ENCODE results near the gene C13orf46. TPM values are rescaled to one million over a fixed set of nuclear protein-coding genes. Genes with fewer than 3 reads are reported as not detected.

The C13orf46 gene
- total RNA-seq, 1 donor from 2014 or later: 4.8 TPM

GRCh38 chr13:113941571-113942191 is 32.2 kb downstream of the C13orf46 start:
- no peaks in the 10 kb centered on the region for H3K27me3 ChIP-seq
- no peaks in the 10 kb centered on the region for H3K36me3 ChIP-seq
- no peaks in the 10 kb centered on the region for H3K9me3 ChIP-seq
- no peak overlapping the region for H3K27ac ChIP-seq
- DNase-seq (ENCODE audit: low spot score in 2 of 2): no peak
- no peak for TF ChIP-seq CTCF (IDR thresholded peaks at IDR 0.05)
- intact Hi-C loops (cut with DNase I): no loop called here
- H3K4me1 ChIP-seq: peaks cover 0 to under 1% of the 10 kb centered on the region in 2 donors
- H3K4me3 ChIP-seq: no peak overlapping the region

GRCh38 chr13:113939944-113940297 is 34.0 kb downstream of the C13orf46 start:
- TF ChIP-seq CTCF (IDR thresholded peaks at IDR 0.05): no peak
- no peak overlapping the region for H3K27ac ChIP-seq
- no peaks in the 10 kb centered on the region for H3K9me3 ChIP-seq
- H3K36me3 ChIP-seq: no peaks in the 10 kb centered on the region
- no peak for DNase-seq (ENCODE audit: low spot score in 2 of 2)
- no peak overlapping the region for H3K4me3 ChIP-seq
- H3K4me1 ChIP-seq: peaks cover 6 to 7% of the 10 kb centered on the region in 2 donors
- intact Hi-C loops (cut with DNase I): loop anchor here (5.0 kb wide), 1 partner anchor 78 kb away; the partner anchor contains the start of gene GAS6
- H3K27me3 ChIP-seq: no peaks in the 10 kb centered on the region

GRCh38 chr13:113939129-113939943 is 34.5 kb downstream of the C13orf46 start:
- TF ChIP-seq CTCF (IDR thresholded peaks at IDR 0.05): no peak
- intact Hi-C loops (cut with DNase I): loop anchor here (5.0 kb wide), 1 partner anchor 77 kb away; the partner anchor contains the start of gene GAS6
- Histone ChIP-seq H3K36me3 (no peaks in the 10 kb centered on the region), H3K27me3 (no peaks in the 10 kb centered on the region), H3K4me3 (no peak overlapping the region), H3K9me3 (no peaks in the 10 kb centered on the region), H3K4me1 (peaks cover 8 to 9% of the 10 kb centered on the region in 2 donors), H3K27ac (no peak overlapping the region)
- DNase-seq (ENCODE audit: low spot score in 2 of 2): no peak

- DNase-seq (ENCODE audit: low spot score in 2 of 2): no peak
- no peaks in the 10 kb centered on the region for H3K9me3 ChIP-seq
- no peaks in the 10 kb centered on the region for H3K36me3 ChIP-seq
- H3K4me1 ChIP-seq: peaks cover 8 to 9% of the 10 kb centered on the region in 2 donors
- H3K4me3 ChIP-seq: no peak overlapping the region
- no peaks in the 10 kb centered on the region for H3K27me3 ChIP-seq
- no peak for TF ChIP-seq CTCF (IDR thresholded peaks at IDR 0.05)
- no peak overlapping the region for H3K27ac ChIP-seq
- intact Hi-C loops (cut with DNase I): loop anchor here (5.0 kb wide), 1 partner anchor 76 kb away; the partner anchor contains the start of gene GAS6
These were observed 35.2 kb downstream of the C13orf46 start for GRCh38 chr13:113938716-113939115.

GRCh38 chr13:113938246-113938645 is 35.6 kb downstream of the C13orf46 start:
- intact Hi-C loops (cut with DNase I): loop anchor here (5.0 kb wide), 1 partner anchor 76 kb away; the partner anchor contains the start of gene GAS6
- DNase-seq (ENCODE audit: low spot score in 2 of 2): no peak
- Histone ChIP-seq H3K9me3 (no peaks in the 10 kb centered on the region), H3K36me3 (no peaks in the 10 kb centered on the region), H3K4me1 (peaks cover 8 to 9% of the 10 kb centered on the region in 2 donors), H3K4me3 (no peak overlapping the region), H3K27me3 (no peaks in the 10 kb centered on the region), H3K27ac (no peak overlapping the region)
- no peak for TF ChIP-seq CTCF (IDR thresholded peaks at IDR 0.05)
